ENCODE results near the gene CHI3L2.
A peak's percentile ranks its signal among the peaks of the same experiment; 100 is the strongest.

CHI3L2 gene

DNA sequence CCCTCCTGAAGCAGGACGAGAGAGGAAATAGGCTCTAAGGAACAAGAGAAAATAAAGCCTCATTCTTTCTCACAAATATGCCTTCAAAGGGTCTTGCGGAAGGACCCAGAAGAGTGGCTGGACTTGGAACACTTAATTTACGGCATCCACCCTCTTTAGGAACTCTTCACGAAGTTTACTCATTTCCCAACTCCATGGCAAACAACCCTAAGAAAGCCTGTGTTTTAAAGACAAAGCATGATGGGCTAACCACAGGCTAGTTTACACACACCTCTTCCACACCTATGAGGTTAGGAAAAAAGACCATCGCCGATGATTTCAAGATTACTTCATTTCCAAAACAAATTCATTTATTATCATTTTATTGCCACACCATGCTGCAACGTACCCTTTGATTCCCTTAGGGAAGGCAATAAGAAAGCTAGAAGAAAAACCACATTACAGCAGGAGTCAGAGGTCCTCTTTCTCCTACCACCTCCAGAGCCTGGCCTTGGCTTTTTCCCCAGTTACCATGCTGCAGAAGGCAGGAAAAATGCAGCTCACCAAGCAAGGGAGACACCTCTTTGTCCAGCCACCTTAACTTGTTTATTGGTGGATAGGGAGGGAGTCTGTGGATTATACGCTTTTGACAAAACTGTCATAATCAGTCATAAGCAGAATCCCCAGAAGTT lies 29.6 kb downstream of the CHI3L2 start:
- no peak for DNase-seq

GRCh38 chr1:111267801-111268508 lies 40.4 kb downstream of the CHI3L2 start:
- no peak for DNase-seq

DNA sequence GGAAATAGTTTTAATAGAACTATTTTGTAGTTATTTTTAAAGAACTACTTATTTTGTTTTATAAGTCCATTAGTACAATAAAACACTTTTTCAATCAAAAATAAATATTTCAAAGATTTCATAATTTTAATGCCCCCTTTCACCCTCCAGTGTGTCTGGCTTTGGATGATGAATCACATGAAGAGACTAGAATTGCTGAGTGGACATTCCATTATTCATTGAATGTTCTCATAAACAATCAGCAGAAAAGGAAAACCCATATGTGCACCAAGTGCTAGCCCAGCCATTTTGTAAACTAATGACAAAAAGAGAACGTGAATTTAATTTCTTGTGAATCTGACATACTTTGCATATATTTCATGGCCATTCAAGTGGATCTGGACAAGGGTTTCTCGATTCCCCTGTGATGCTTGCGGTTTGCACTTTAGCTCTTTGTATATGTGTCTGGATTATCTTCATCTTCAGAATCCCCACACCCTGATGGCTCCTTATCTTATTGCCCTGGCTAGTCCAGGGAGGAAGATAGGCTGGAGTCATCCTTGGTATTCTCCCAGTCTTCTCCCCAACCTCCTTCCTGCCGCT lies 42.4 kb downstream of the CHI3L2 start:
- DNase-seq: no peak

- DNase-seq: no peak
Observed at GRCh38 chr1:111270771-111271463, 43.4 kb downstream of the CHI3L2 start.

DNA sequence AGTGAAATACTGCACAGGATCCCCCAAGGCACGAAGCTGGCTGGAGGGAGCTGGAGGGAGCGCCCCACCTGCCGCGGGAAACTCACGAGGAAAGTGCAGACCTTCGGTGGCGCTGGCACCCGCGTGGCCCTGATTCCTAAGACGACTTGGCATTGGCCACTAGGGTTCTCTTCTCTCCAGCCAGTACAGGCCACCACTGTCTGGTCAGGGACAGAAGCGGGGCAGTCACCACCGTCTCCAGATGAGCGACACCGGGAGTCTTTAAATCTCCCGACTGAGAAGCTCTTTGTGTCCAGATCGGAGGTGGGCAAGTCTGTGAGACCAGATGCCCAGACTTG lies 43.9 kb downstream of the CHI3L2 start:
- no peak for DNase-seq

GRCh38 chr1:111272081-111272480 lies 44.6 kb downstream of the CHI3L2 start:
- no peak for DNase-seq

GRCh38 chr1:111274653-111275052 lies 47.1 kb downstream of the CHI3L2 start:
- no peak for DNase-seq

GRCh38 chr1:111275079-111275478 lies 47.6 kb downstream of the CHI3L2 start:
- DNase-seq: no peak

DNA sequence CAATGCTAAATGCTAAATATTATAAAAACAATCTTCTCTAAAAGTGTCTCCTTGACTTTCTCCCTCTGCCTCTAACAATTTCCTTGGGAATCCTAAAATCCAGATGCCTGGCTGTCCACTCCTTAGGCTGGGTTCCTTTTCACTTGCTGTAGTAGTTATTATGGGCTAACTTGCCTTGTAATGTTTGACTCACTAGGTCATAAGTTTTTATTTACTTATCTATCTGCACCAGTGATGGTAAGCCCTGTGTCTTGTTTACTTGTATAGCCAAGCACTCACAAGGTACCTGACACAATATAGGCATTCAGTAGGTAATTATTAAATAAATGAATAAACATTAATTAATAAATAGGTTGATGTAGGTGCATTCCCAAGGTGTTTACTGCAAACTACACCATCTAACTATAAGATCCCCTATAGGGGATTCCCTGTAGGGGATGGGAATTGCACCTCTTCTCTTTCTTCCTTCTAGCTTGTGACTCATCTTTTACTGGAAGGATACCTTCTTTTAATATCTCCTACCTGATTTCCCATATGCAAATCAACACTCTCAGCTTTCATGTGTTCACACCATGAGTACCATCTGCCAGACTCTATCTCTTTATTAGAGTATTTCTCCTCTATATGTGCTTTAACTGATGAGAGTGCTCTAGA lies 48.4 kb downstream of the CHI3L2 start:
- DNase-seq: no peak

- no peak for DNase-seq
Observed at GRCh38 chr1:111279144-111279543, 51.6 kb downstream of the CHI3L2 start.

DNA sequence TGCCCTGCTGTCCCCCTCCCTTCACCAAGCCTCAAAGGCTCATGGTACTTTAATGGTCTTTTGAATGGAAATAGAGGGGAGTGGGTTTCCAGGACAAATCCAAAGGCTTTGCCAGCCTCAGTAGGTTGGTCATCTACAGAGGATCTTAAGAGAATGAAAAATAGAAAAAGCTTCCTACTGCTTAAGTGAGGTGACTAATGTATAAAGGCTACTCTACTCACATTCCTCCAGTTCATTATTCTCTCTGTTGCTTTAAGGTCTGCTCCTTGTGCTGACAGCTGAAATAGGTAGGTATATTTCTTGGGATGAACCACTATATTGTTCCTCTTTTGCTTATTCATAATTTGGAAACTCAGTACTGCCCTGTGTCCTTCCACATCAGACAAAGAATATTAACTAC lies 52.8 kb downstream of the CHI3L2 start:
- no peak for DNase-seq

DNA sequence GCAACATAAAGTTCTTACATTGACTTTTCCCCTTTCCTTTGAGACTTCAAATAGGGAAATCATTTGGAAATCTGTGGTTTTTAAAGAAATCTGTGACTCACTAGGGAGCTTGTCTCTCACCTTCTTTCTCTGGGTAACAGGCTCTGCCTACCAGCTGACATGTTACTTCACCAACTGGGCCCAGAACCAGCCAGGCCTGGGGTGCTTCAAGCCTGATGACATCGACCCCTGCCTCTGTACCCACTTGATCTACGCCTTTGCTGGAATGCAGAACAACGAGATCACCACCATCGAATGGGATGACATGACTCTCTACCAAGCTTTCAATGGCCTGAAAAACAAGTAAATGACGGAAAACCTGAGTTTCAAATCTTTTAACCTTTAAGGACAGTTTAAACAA lies 53.9 kb downstream of the CHI3L2 start:
- no peak for DNase-seq

- no peak for DNase-seq
Observed at GRCh38 chr1:111283838-111284237, 56.3 kb downstream of the CHI3L2 start.

GRCh38 chr1:111285879-111286278 lies 58.4 kb downstream of the CHI3L2 start:
- DNase-seq: no peak

GRCh38 chr1:111286912-111287311 lies 59.4 kb downstream of the CHI3L2 start:
- no peak for DNase-seq

- DNase-seq: no peak
Observed at GRCh38 chr1:111289371-111289770, 61.9 kb downstream of the CHI3L2 start.

- DNase-seq: peak; percentile 11
Observed at GRCh38 chr1:111290104-111290503, 62.6 kb downstream of the CHI3L2 start.

DNA sequence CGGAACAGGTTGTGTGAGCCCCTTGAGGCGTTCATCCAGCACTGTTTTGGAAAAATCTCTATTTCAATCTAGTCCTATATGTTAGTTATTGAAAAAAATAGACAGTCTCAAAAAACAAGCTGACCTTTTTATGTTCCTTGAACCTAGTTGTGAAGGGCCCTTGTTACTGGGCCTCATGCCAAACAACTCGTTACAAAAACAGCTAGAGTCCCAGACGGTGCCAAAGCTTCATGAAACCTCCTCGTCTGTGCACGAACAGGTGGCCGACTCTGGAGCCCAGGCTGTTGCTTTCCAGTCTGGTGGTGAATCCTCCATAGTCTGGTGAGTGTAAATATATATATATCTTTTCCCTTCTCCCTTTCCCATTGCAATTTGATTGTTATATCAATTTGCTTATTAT lies 63.1 kb downstream of the CHI3L2 start, which contains the start of gene CHIA:
CHIA (plus strand) TSS at position 222 of the 400 bp plus-strand sequence. CDS start 19,617 bp downstream, outside the sequence.
- peak; percentile 90 for DNase-seq

Data from DMS153 (cell line).